Fibroblast of skin of right biceps (primary cell): ENCODE results near the gene SLC25A19.
A peak's percentile ranks its signal among the peaks of the same experiment; 100 is the strongest.
"Not testable (repeated sequence)": the region's sequence is repeated elsewhere in the genome, so short reads cannot be mapped to it uniquely, and the experiment has no call there.

Experiments used
- DNase-seq: peaks from one replicate; pipeline ENCODE4 v3.0.0-alpha.2; 2013

Gene SLC25A19

GRCh38 chr17:75266316-75267152, 22.7 kb downstream of the SLC25A19 start:
- no peak for DNase-seq

- DNase-seq = no peak
These were observed 23.5 kb downstream of the SLC25A19 start for GRCh38 chr17:75265614-75266315.

- DNase-seq = no peak
These were observed 26.2 kb downstream of the SLC25A19 start for GRCh38 chr17:75263055-75263454.

DNA sequence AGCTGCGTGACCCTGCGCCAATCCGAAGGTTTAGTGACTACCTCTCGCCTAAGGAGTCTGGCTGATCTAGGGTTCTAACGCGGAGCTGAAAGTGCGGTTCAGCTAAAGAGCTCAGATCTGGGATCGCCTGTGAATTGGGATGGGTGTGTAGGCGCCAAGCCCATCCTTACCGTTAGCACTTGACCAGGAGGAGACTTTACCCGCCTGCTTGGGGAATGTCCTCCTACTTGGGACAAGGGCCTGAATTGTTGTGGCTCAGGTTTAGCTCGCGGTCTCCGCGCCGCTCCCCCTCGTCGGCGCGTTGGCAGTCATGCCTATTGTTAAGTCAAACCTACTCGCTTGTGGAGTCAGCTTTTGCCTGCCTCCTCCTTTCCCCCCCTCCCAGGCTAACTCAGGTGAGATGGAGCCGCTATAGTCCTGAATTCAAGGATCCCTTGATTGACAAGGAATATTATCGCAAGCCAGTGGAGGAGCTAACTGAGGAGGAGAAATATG, 27.1 kb downstream of the SLC25A19 start:
- DNase-seq = peak; percentile 11

GRCh38 chr17:75261336-75262111, 27.7 kb downstream of the SLC25A19 start, which contains the start of the genes GGA3 and MRPS7:
Gene GGA3 (minus strand): TSS chr17:75261606. CDS start chr17:75261587, 19 bp downstream.
Gene MRPS7 (plus strand): TSS chr17:75261879. CDS start chr17:75261901, 22 bp downstream.
- peak; percentile 94 for DNase-seq

DNA sequence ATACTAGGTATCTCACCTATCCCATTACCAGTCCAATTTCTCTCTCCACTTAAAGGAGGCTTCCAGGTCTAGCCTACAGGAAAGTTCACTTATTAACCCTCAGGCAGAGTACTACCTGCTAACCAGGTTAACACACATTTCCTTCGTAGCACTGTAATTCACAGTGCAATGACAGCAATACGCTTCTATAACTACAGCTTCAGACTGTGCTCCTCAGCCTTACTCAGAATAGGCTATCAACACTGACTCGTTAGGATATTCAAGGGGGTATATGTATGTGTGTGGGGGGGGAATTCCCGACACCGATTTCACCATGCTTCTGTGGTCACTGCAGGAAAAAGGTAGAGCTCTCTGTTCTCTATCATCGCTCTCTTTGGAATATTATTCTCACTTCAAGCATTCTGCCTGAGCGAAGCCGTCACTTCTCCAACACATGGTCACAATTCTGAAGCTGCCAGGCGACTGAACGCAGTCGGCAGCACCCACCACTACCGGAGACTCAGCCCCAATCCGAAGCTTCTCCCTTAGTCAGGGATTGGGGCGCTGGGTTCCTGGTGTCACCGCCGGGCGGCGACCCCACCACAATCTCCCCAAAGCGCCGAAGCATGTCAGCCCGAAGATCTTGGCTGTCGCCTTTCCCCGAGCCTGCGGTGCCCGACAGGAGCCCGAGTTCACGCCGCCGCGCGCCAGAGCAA, 28.4 kb downstream of the SLC25A19 start:
- DNase-seq = no peak

DNA sequence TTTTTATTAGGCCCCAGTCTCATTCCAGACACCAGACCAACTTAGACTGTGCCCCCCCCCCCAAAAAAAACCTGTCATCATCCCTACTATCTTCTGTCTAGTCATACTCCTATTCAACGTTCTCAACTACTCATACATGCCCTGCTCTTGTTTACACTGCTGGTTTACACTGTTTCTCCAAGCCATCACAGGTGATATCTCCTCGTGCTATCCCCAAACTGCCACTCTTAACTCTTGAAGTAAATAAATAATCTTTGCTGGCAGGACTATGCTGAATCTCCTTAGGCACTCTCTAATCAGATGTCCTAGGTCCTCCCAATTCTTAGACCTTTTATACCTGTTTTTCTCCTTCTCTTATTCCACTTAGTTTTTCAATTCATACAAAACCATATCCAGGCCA, 32.0 kb downstream of the SLC25A19 start:
- DNase-seq = not testable (repeated sequence)

DNA sequence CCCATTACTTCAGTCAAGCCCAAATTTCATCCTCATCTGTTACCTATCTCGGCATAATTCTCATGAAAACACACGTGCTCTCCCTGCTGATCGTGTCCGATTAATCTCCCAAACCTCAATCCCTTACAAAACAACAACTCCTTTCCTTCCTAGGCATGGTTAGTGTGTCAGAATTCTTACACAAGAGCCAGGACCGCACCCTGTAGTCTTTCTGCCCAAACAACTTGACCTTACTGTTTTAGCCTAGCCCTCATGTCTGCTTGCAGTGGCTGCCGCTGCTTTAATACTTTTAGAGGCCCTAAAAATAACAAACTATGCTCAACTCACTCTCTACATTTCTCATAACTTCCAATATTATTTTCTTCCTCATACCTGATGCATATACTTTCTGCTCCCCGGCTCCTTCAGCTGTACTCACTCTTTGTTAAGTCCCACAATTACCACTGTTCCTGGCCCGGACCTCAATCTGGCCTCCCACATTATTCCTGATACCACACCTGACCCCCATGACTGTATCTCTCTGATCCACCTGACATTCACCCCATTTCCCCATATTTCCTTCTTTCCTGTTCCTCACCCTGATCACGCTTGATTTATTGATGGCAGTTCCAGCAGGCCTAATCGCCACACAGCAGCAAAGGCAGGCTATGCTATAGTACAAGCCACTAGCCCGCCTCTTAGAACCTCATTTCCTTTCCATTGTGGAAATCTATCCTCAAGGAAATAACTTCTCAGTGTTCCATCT, 33.1 kb downstream of the SLC25A19 start:
- not testable (repeated sequence) for DNase-seq

DNA sequence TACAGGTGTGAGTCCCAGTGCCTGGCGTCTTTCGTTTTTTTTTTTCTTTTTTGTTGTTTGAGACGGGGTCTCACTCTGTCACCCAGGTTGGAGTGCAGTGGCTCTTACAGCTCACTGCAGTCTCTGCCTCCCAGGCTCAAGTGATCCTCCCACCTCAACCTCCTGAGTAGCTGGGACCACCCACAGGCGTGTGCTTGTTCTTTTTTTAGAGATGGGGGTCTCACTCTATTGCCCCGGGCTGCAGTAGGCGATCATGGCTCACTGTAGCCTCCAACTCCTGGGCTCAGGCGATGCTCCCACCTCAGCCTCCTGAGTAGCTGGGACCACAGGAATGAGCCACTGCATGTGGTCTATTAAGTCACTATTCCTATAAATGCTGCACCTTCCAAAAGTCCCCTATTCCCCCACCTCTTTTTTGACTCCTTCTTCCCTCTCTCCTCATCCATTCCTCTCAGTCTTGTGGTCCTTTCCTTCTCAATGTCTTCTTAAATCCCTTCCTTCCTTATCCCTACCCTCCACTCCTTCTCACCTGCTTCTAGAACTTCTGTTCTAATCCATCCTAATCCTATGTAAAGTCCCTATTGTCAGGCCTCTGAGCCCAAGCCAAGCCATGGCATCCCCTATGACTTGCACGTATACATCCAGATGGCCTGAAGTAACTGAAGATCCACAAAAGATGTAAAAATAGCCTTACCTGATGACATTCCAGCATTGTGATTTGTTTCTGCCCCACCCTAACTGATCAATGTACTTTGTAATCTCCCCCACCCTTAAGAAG, 37.0 kb downstream of the SLC25A19 start:
- DNase-seq = no peak

DNA sequence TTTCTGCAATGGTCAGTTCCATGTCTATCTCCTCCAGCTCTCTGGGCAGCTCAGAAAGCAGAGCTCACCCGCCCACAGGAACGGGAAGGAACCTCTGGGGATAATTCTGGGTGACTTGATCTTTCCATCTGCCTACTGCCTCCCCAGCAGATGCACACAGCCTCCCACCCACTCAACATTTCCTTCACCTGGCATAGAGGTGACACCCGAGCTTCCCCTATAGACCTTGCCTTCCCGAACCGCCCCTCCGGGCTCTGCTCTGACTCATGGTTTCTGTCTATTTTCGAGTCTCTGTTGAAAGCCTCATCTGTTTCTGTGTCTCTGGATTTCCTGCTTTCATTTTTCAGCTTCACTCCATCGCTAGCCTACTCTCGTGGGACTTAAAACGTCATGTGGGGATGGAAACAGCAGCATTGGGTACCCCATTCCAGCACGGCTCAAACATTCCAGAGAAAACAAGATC, 39.2 kb downstream of the SLC25A19 start:
- DNase-seq = peak; percentile 60

GRCh38 chr17:75249564-75249963, 39.7 kb downstream of the SLC25A19 start:
- DNase-seq = no peak

GRCh38 chr17:75246404-75246803, 42.8 kb downstream of the SLC25A19 start:
- DNase-seq = no peak

DNA sequence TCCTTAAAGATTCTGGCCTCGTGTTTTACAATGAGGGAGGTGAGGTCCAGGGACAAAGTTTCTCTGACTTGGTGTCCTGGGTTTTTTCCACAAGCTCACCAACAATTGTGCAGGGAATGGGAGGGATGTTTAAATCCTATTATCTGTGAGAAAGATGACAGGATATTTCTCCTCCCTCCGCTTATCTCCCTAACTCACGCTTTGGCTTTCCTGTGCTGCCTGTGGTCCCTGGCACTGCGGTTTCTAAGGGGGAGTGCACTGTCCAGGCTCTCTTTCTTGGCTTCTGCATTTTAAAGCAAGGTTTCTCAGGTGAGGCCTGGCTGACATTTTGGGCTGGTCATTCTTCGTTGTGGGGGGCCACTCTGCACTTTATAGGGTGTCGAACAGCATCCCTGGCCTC, 44.2 kb downstream of the SLC25A19 start:
- DNase-seq = no peak

GRCh38 chr17:75244133-75244866, 44.9 kb downstream of the SLC25A19 start:
- DNase-seq = no peak

GRCh38 chr17:75242461-75243042, 46.7 kb downstream of the SLC25A19 start:
- no peak for DNase-seq

GRCh38 chr17:75241996-75242460, 47.2 kb downstream of the SLC25A19 start:
- DNase-seq = peak; percentile 25

GRCh38 chr17:75241502-75241901, 47.7 kb downstream of the SLC25A19 start:
- no peak for DNase-seq

DNA sequence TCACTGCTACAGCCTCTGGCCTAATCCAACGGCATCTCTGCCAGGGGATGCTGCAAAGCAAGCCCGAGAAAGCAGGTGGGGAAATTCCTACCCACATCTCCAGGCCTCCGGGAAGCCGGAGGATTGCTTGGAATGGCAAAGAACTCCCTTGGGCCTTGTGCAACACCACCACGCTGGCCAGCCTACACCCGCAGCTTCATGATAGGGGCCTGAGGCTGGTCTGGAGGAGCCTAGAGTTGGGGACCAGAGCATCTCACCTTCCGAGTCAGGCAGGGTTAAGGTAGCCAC, 48.1 kb downstream of the SLC25A19 start:
- DNase-seq = peak; percentile 17

DNA sequence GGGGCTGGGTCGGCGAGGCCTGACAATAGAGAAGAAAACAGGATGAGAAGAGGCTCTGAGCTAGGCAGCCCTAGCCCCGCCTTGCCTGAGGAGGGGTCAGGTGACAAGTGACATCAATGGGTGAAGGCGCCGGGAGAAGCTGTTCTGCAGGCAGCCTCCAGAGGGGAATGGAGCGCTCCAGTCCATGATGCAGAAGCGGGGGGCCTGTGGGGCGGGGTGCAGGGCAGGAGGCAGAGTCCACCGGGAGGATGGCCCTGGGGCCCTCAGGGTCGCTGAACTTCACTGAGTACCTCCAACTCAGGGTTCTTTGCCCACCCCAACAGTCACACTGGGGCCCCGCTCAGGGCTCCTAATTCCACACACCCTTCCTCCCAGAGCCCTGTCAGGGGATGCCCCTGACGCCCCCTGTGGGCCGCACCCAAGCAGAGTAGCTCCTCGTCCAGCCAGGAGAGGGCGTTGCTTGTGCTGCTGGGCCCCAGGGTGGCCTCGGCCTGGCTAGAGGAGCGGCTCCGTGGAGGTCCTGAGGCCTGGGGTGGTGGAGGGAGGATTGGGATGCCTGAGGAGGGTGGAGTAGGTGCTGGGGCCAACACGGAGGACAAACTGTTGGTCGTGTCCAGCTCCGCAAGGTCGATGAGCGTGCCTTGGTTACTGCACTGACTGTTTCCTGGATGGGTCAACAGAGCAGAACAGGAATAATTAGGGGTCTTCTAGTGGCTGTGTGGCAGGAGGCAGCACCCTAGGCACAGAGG, 48.7 kb downstream of the SLC25A19 start:
- DNase-seq = peak; percentile 44
